IPS DF 4.7 (cell line): ENCODE data around the gene SELENOS.
"Not testable (repeated sequence)": the region's sequence is repeated elsewhere in the genome, so short reads cannot be mapped to it uniquely, and the experiment has no call there.

ENCODE experiments used
- DNase-seq: peaks from one replicate; pipeline ENCODE4 v3.0.0-alpha.2; 2013; ENCODE audit warnings: low spot score; ENCODE audit errors: extremely low read depth

The SELENOS gene

GRCh38 chr15:101310161-101310480 is 32.8 kb upstream of the SELENOS start:
- DNase-seq: no peak

- DNase-seq: no peak
Measured at GRCh38 chr15:101309436-101310160, 32.3 kb upstream of the SELENOS start.

- no peak for DNase-seq
Measured at GRCh38 chr15:101308604-101309435, 31.5 kb upstream of the SELENOS start.

GRCh38 chr15:101307897-101308603 is 30.8 kb upstream of the SELENOS start:
- DNase-seq: no peak

GRCh38 chr15:101307048-101307896 is 30.0 kb upstream of the SELENOS start:
- DNase-seq: no peak

GRCh38 chr15:101306341-101307047 is 29.2 kb upstream of the SELENOS start:
- no peak for DNase-seq

- DNase-seq: no peak
Measured at GRCh38 chr15:101305820-101306255, 28.6 kb upstream of the SELENOS start.

- DNase-seq: no peak
Measured at GRCh38 chr15:101303408-101303807, 26.1 kb upstream of the SELENOS start.

GRCh38 chr15:101296418-101297405 is 19.4 kb upstream of the SELENOS start:
- no peak for DNase-seq

- no peak for DNase-seq
Measured at GRCh38 chr15:101295607-101296161, 18.4 kb upstream of the SELENOS start.

- no peak for DNase-seq
Measured at GRCh38 chr15:101294731-101295606, 17.7 kb upstream of the SELENOS start, which contains the start of gene SNRPA1. TSS of gene SNRPA1 (minus strand) at chr15:101295248. CDS start at chr15:101295178, 70 bp downstream.

GRCh38 chr15:101293122-101293521 is 15.8 kb upstream of the SELENOS start:
- no peak for DNase-seq

GRCh38 chr15:101288905-101289513 is 11.7 kb upstream of the SELENOS start:
- no peak for DNase-seq

- DNase-seq: not testable (repeated sequence)
Measured at GRCh38 chr15:101287342-101287741, 10.1 kb upstream of the SELENOS start.

GRCh38 chr15:101286471-101287114 is 9.3 kb upstream of the SELENOS start:
- DNase-seq: no peak

- DNase-seq: no peak
Measured at GRCh38 chr15:101283931-101284330, 6.6 kb upstream of the SELENOS start.

GRCh38 chr15:101280007-101280406 is 2.7 kb upstream of the SELENOS start:
- DNase-seq: no peak
